ENCODE data around the gene SGCE. TPM values are rescaled to one million over a fixed set of nuclear protein-coding genes. Genes with fewer than 3 reads are reported as not detected.

The SGCE gene
- total and polyA plus RNA-seq, 3 donors from 2014 or later: 71.3 to 146 (median 142) TPM

GRCh38 chr7:94623820-94624219, 32.1 kb downstream of the SGCE start:
- H3K36me3 ChIP-seq (ENCODE audit: low read depth, missing control alignments): no peaks in the 10 kb centered on the region
- H3K4me3 ChIP-seq: no peak overlapping the region
- WGBS, 2 donors: 83 to 85% methylated on average over 3 of the region's 3 CpGs
- intact Hi-C loops (cut with DNase I; ENCODE audit: low total_unique reads): no loop called here
- no peaks in the 10 kb centered on the region for H3K27me3 ChIP-seq
- no peak for DNase-seq
- no peaks in the 10 kb centered on the region for H3K9me3 ChIP-seq
- H3K27ac ChIP-seq: no peak overlapping the region
- H3K4me1 ChIP-seq: no peaks in the 10 kb centered on the region
- TF ChIP-seq POLR2A (IDR thresholded peaks at IDR 0.05) (no peak), CTCF (IDR thresholded peaks at IDR 0.05) (no peak)

- intact Hi-C loops (cut with DNase I; ENCODE audit: low total_unique reads): no loop called here
- H3K36me3 ChIP-seq (ENCODE audit: low read depth, missing control alignments): no peaks in the 10 kb centered on the region
- H3K27me3 ChIP-seq: no peaks in the 10 kb centered on the region
- no peak overlapping the region for H3K4me3 ChIP-seq
- H3K9me3 ChIP-seq: no peaks in the 10 kb centered on the region
- 90 to 98% methylated on average over 2 of the region's 2 CpGs for WGBS, 2 donors
- no peaks in the 10 kb centered on the region for H3K4me1 ChIP-seq
- TF ChIP-seq POLR2A (IDR thresholded peaks at IDR 0.05) (no peak), CTCF (IDR thresholded peaks at IDR 0.05) (no peak)
- DNase-seq: no peak
- H3K27ac ChIP-seq: no peak overlapping the region
These were observed 34.8 kb downstream of the SGCE start for GRCh38 chr7:94621120-94621519.

GRCh38 chr7:94620703-94621118, 35.2 kb downstream of the SGCE start:
- Histone ChIP-seq H3K36me3 (ENCODE audit: low read depth, missing control alignments) (no peaks in the 10 kb centered on the region), H3K27me3 (no peaks in the 10 kb centered on the region), H3K4me1 (no peaks in the 10 kb centered on the region), H3K9me3 (no peaks in the 10 kb centered on the region), H3K4me3 (no peak overlapping the region), H3K27ac (no peak overlapping the region)
- intact Hi-C loops (cut with DNase I; ENCODE audit: low total_unique reads): no loop called here
- WGBS, 2 donors: 13 to 34% methylated on average over 2 of the region's 2 CpGs
- TF ChIP-seq CTCF (IDR thresholded peaks at IDR 0.05) (no peak), POLR2A (IDR thresholded peaks at IDR 0.05) (no peak)
- peak; percentile 74 for DNase-seq

GRCh38 chr7:94618126-94618525, 37.8 kb downstream of the SGCE start:
- no peak for DNase-seq
- no peak overlapping the region for H3K4me3 ChIP-seq
- WGBS, 2 donors: 96 to 98% methylated on average over 1 of the region's 1 CpG
- no peak for TF ChIP-seq CTCF (IDR thresholded peaks at IDR 0.05)
- TF ChIP-seq POLR2A (IDR thresholded peaks at IDR 0.05): no peak
- H3K27ac ChIP-seq: no peak overlapping the region
- no peaks in the 10 kb centered on the region for H3K4me1 ChIP-seq
- intact Hi-C loops (cut with DNase I; ENCODE audit: low total_unique reads): no loop called here
- H3K9me3 ChIP-seq: no peaks in the 10 kb centered on the region
- no peaks in the 10 kb centered on the region for H3K36me3 ChIP-seq (ENCODE audit: low read depth, missing control alignments)
- H3K27me3 ChIP-seq: no peaks in the 10 kb centered on the region

- DNase-seq: no peak
- H3K4me3 ChIP-seq: no peak overlapping the region
- no peaks in the 10 kb centered on the region for H3K36me3 ChIP-seq (ENCODE audit: low read depth, missing control alignments)
- no peaks in the 10 kb centered on the region for H3K27me3 ChIP-seq
- no peak overlapping the region for H3K27ac ChIP-seq
- TF ChIP-seq POLR2A (IDR thresholded peaks at IDR 0.05) (no peak), CTCF (IDR thresholded peaks at IDR 0.05) (no peak)
- no peaks in the 10 kb centered on the region for H3K9me3 ChIP-seq
- H3K4me1 ChIP-seq: no peaks in the 10 kb centered on the region
- 85 to 93% methylated on average over 3 of the region's 3 CpGs for WGBS, 2 donors
- intact Hi-C loops (cut with DNase I; ENCODE audit: low total_unique reads): no loop called here
These were observed 39.1 kb downstream of the SGCE start for GRCh38 chr7:94616855-94617254.

Measured in testis (tissue), 3 donors.